Endothelial cell of umbilical vein (primary cell): Measurements from ENCODE around the gene SESTD1.

ENCODE experiments used
- EZH2 ChIP-seq: IDR thresholded peaks from 2 replicates; pipeline ENCODE4 v1.6.1; 2012; ENCODE audit warnings: borderline replicate concordance, low read depth, mild to moderate bottlenecking, moderate library complexity, low read length, inconsistent platforms; ENCODE audit not compliant: severe bottlenecking
- JUN ChIP-seq: IDR thresholded peaks from 2 replicates; pipeline ENCODE4 v1.6.1; 2011; ENCODE audit warnings: borderline replicate concordance, low read depth; ENCODE audit not compliant: insufficient read length, insufficient read depth
- POLR2AphosphoS5 ChIP-seq: IDR thresholded peaks from 2 replicates; pipeline ENCODE4 v1.6.1; 2012; ENCODE audit warnings: low read depth, mild to moderate bottlenecking, control low read depth, low read length, moderate library complexity; ENCODE audit not compliant: insufficient read depth
- TF ChIP-seq, protein P1 (sequence below): IDR thresholded peaks from 2 replicates; pipeline ENCODE4 v1.6.1; 2011; ENCODE audit not compliant: insufficient read depth, insufficient read length
- TF ChIP-seq, protein P2 (sequence below), 2 donors: IDR thresholded peaks; 1 replicate in 1 of 2; 2 replicates in 1 of 2; pipeline ENCODE4 v1.5.1; 2011; ENCODE audit warnings: low read length in 2 of 2, mild to moderate bottlenecking in 2 of 2, moderate library complexity in 2 of 2, control low read depth in 1 of 2, inconsistent platforms in 1 of 2, low read depth in 1 of 2; ENCODE audit not compliant: insufficient read depth in 1 of 2; ENCODE audit errors: extremely low read depth in 1 of 2

DNA sequence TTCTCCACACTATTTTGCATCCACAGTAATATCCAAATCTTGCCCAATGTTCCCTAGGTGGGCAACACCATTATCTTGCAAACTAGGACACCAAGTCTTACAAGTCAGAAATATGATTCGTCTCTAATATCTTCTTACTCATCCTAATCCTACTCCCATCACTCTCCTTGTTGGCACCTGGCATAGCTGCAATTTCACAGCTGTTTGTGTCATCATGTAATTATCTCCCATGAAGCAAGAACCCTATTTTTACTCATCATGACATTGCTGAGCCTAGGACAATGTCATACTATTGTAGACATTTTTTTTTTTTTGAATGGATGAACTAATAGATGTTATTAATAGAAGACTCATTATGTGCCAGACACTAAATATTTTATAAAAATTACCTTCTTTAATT is 123.4 kb downstream of the SESTD1 start:
- no peak for TF ChIP-seq POLR2AphosphoS5
- no peak for TF ChIP-seq EZH2
- no peak for TF ChIP-seq JUN
- TF ChIP-seq, protein P1, sequence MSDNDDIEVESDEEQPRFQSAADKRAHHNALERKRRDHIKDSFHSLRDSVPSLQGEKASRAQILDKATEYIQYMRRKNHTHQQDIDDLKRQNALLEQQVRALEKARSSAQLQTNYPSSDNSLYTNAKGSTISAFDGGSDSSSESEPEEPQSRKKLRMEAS, result no peak
- TF ChIP-seq, protein P2, sequence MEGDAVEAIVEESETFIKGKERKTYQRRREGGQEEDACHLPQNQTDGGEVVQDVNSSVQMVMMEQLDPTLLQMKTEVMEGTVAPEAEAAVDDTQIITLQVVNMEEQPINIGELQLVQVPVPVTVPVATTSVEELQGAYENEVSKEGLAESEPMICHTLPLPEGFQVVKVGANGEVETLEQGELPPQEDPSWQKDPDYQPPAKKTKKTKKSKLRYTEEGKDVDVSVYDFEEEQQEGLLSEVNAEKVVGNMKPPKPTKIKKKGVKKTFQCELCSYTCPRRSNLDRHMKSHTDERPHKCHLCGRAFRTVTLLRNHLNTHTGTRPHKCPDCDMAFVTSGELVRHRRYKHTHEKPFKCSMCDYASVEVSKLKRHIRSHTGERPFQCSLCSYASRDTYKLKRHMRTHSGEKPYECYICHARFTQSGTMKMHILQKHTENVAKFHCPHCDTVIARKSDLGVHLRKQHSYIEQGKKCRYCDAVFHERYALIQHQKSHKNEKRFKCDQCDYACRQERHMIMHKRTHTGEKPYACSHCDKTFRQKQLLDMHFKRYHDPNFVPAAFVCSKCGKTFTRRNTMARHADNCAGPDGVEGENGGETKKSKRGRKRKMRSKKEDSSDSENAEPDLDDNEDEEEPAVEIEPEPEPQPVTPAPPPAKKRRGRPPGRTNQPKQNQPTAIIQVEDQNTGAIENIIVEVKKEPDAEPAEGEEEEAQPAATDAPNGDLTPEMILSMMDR (IDR thresholded peaks at IDR 0.05; ENCODE audit: extremely low read depth in 1 of 2, insufficient read depth in 1 of 2, low read depth in 1 of 2, low read length in 2 of 2), result no peak
